BE2C (cell line): Measurements from ENCODE around the gene C3.

Source experiments
- DNase-seq: peaks from one replicate; pipeline ENCODE4 v3.0.0-alpha.2; 2020
- H3K27me3 ChIP-seq: fragments of 250-450 bp; sonication (Bioruptor Pico); 2 replicates; pipeline ENCODE4 v1.5.1; 2020; ENCODE audit warnings: mild to moderate bottlenecking
- H3K36me3 ChIP-seq: fragments of 250-450 bp; sonication (Bioruptor Pico); 2 replicates; pipeline ENCODE4 v1.5.1; 2020; ENCODE audit warnings: mild to moderate bottlenecking
- H3K4me1 ChIP-seq: fragments of 250-450 bp; sonication (Bioruptor Pico); 2 replicates; pipeline ENCODE4 v1.5.1; 2020
- H3K4me3 ChIP-seq: 2 replicates; pipeline ENCODE4 v1.5.1; 2011; ENCODE audit warnings: low read depth, low read length
- H3K9me3 ChIP-seq: fragments of 250-450 bp; sonication (Bioruptor Pico); 2 replicates; pipeline ENCODE4 v1.5.1; 2020
- TF ChIP-seq, protein P1 (sequence below): IDR thresholded peaks from 2 replicates; pipeline ENCODE4 v1.5.1; 2012; ENCODE audit warnings: mild to moderate bottlenecking, low read depth, low read length

C3 gene

DNA sequence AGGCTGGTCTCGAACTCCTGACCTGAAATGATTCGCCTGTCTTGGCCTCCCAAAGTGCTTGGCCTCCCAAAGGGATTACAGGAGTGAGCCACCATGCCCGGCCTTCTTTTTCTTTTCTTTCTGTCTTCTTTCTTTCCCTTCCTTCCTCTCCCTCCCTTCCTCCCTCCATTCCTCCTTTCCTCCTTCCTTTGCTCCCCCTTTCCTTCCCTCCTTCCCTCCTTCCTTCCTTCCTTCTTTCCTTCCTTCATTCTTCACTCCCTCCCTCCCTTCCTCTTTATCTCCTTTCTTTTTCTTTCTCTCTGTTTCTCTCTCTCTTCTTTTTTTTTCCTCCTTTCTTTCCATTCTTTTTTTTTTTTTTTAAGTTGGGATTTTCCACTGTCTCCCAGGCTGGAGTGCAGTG, 12.1 kb downstream of the C3 start:
- no peak for DNase-seq
- H3K4me3 ChIP-seq = no peak overlapping the region
- no peaks in the 10 kb centered on the region for H3K36me3 ChIP-seq
- TF ChIP-seq, protein P1, sequence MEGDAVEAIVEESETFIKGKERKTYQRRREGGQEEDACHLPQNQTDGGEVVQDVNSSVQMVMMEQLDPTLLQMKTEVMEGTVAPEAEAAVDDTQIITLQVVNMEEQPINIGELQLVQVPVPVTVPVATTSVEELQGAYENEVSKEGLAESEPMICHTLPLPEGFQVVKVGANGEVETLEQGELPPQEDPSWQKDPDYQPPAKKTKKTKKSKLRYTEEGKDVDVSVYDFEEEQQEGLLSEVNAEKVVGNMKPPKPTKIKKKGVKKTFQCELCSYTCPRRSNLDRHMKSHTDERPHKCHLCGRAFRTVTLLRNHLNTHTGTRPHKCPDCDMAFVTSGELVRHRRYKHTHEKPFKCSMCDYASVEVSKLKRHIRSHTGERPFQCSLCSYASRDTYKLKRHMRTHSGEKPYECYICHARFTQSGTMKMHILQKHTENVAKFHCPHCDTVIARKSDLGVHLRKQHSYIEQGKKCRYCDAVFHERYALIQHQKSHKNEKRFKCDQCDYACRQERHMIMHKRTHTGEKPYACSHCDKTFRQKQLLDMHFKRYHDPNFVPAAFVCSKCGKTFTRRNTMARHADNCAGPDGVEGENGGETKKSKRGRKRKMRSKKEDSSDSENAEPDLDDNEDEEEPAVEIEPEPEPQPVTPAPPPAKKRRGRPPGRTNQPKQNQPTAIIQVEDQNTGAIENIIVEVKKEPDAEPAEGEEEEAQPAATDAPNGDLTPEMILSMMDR = no peak
- peaks cover 10% of the 10 kb centered on the region for H3K27me3 ChIP-seq
- no peaks in the 10 kb centered on the region for H3K4me1 ChIP-seq
- no peaks in the 10 kb centered on the region for H3K9me3 ChIP-seq

DNA sequence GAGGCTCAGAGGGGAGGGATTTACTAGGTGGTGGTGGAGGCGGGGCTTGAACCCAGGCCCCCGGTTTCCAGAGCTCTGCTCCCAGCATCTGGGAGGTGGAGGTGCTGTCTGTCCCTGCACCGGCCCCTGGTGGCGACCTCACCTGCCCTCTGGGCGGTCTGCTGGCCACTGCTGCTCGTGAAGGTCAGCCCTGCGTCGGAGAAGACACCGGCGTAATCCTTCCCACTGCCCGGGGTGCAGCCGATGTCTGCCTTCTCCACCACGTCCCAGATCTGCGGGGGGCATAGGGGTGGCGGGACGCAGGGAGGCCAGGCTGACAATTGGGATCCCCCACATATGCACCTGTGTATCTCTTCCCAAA, 12.8 kb downstream of the C3 start:
- Histone ChIP-seq H3K4me1 (no peaks in the 10 kb centered on the region), H3K9me3 (no peaks in the 10 kb centered on the region), H3K4me3 (no peak overlapping the region), H3K36me3 (no peaks in the 10 kb centered on the region), H3K27me3 (peaks cover 10% of the 10 kb centered on the region)
- no peak for DNase-seq
- TF ChIP-seq, protein P1 = no peak

DNA sequence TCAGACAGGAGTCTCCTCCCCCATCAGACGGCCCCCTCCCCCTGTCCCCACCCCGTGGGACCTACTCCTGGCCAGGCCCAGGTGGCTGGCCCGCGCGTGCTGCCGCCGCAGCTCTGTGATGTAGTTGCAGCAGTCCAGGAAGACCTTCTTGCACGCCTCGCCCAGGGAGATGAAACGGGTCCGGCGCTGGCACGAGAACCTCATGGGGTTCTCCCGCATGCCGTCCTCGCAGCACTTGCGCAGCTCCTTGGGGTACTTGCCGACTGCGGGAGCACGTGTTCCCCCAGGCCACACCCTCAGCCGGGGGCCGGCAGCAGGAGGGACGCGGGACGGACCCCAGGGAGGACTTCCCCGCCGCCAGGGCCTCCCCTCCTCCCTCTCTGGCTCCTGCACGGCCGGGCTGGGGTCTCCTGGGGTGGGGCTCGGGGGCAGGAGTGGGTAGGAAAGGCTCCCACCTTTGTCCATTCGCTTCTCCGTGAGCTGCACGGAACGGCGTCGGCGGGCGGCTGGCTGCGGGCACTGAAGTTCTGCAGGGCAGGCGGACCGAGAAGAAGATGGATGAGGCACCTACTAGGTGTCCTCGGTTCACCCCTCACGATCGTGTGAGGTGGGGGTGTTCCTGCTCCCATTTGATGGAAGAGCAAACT, 13.3 kb downstream of the C3 start:
- peaks cover 13% of the 10 kb centered on the region for H3K27me3 ChIP-seq

DNA sequence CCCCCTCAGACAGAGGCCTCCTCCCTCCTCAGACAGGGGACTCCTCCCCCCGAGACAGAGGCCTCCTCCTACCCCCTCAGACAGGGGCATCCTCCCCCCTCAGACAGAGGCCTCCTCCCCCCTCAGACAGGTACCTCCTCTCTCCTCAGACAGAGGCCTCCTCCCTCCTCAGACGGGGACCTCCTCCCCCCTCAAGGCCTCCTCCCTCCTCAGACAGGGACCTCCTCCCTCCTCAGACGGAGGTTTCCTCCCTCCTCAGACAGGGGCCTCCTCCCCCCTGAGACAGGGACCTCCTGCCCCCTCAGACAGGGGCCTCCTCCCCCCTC, 13.9 kb downstream of the C3 start:
- H3K4me3 ChIP-seq = no peak overlapping the region
- TF ChIP-seq, protein P1 = no peak

More for the DNA sequence above, 13.3 kb downstream of the C3 start:
- Histone ChIP-seq H3K36me3 (no peaks in the 10 kb centered on the region), H3K9me3 (no peaks in the 10 kb centered on the region), H3K4me3 (no peak overlapping the region), H3K4me1 (no peaks in the 10 kb centered on the region)
- DNase-seq = no peak
- TF ChIP-seq, protein P1 = no peak

DNA sequence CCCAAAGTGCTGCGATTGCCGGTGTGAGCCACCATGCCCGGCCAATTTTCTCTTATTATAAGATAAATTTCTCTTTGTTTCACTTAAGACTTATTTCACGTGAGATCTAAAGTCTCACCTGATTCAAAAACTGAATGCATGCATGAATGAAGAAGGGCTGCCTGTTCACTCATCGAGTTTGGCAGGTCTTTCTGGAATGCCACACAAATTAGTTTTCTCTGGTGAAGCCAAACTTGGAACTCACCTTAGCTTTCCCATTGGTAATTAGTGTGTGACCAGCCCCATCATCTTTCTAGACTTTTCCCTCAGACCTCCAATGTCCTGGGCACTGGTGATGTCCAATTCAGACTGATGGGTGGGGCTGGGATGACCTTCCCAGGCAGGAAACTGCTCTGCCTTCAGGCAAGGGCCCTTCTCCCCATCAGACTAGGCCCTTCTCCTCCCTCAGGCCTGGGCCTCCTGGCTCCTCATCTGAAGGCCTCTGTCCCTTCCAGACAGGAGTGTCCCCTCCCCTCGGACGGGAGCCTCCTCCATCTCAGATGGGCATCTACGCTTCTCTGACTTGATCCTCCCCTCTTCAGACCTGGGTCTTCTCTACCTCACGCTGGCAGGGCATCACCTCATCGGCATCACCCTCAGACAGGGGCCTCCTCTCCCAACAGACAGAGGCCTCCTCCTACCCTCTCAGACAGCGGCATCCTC, 14.4 kb downstream of the C3 start:
- Histone ChIP-seq H3K9me3 (no peaks in the 10 kb centered on the region), H3K4me3 (no peak overlapping the region), H3K27me3 (peaks cover 13% of the 10 kb centered on the region), H3K36me3 (no peaks in the 10 kb centered on the region), H3K4me1 (no peaks in the 10 kb centered on the region)
- TF ChIP-seq, protein P1 = no peak
- DNase-seq = no peak

More for the DNA sequence above, 13.9 kb downstream of the C3 start:
- Histone ChIP-seq H3K4me1 (no peaks in the 10 kb centered on the region), H3K27me3 (peaks cover 13% of the 10 kb centered on the region), H3K36me3 (no peaks in the 10 kb centered on the region), H3K9me3 (no peaks in the 10 kb centered on the region)
- DNase-seq = no peak

DNA sequence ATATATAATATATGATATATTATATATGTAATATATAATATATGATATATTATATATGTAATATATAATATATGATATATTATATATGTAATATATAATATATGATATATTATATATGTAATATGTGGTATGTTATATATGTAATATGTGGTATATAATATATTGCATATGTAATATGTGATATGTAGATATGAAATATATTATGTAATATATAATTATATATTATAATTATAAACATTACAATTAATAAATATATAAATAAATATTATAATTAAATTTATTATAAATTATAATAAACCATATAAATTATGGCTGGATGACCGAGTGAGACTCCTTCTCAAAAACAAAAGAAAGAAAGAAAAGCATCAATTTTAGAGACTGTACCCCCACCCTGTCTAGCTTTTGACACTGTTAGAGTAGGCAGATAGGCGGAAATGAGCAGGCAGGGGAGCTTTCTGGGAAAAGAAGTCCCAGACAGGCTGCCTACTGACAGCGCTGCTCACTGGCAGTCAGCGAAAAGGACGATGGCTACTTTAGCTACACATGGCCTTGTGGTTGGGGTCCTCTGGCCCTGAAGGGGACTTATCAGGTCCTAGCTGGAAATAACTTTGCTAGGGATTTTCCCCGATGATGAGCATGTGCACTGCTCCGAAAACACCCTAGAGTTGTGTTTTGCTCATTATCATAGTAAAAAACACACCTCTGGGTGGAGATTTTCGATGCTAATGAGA, 19.7 kb downstream of the C3 start:
- H3K9me3 ChIP-seq = no peaks in the 10 kb centered on the region
- no peaks in the 10 kb centered on the region for H3K36me3 ChIP-seq
- H3K27me3 ChIP-seq = peaks cover 8% of the 10 kb centered on the region
- H3K4me3 ChIP-seq = no peak overlapping the region
- no peak for DNase-seq
- no peaks in the 10 kb centered on the region for H3K4me1 ChIP-seq
- TF ChIP-seq, protein P1 = no peak
